IPS-20b (cell line): ENCODE results near the gene SPTB.

Experiments used
- H3K27ac ChIP-seq: one replicate; pipeline ENCODE4 v1.5.1; 2013; ENCODE audit warnings: low read length
- H3K27me3 ChIP-seq: 2 replicates; pipeline ENCODE4 v1.6.1; 2013; ENCODE audit warnings: mild to moderate bottlenecking, low read length, inconsistent platforms; ENCODE audit not compliant: insufficient read depth
- H3K36me3 ChIP-seq: 2 replicates; pipeline ENCODE4 v1.6.1; 2013; ENCODE audit warnings: low read depth, mild to moderate bottlenecking, inconsistent platforms, low read length, moderate library complexity; ENCODE audit not compliant: insufficient read depth
- H3K4me1 ChIP-seq: 2 replicates; pipeline ENCODE4 v1.6.1; 2013; ENCODE audit warnings: mild to moderate bottlenecking, control low read depth, inconsistent platforms, low read length, moderate library complexity; ENCODE audit not compliant: insufficient read depth
- H3K4me3 ChIP-seq: 2 replicates; pipeline ENCODE4 v1.5.1; 2013; ENCODE audit warnings: mild to moderate bottlenecking, low read length, inconsistent platforms
- H3K9ac ChIP-seq: 2 replicates; pipeline ENCODE4 v1.6.1; 2013; ENCODE audit warnings: low read depth, mild to moderate bottlenecking, inconsistent platforms, low read length, moderate library complexity
- H3K9me3 ChIP-seq: 2 replicates; pipeline ENCODE4 v1.6.1; 2013; ENCODE audit warnings: mild to moderate bottlenecking, low read depth, low read length, inconsistent platforms; ENCODE audit not compliant: insufficient read depth

The SPTB gene

DNA sequence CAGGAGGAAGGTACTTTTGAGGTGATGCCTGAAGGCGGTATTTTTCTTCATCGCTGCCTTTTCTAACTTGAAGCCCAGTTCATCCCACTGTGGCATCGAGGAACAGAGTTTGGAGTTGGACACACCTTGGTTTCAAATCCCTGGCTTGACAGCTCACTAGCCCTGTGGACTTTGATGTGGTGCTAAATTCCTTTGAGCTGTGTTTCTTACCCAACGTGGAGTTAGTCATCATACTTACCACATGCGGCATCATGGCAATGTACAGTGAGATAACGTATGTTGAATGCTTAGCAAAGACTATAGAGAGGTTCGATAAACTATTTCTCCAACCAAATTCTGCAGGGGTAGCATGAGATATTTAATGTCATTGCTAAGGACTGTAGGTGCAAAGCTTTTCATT is 172.0 kb downstream of the SPTB start:
- H3K9ac ChIP-seq, result peak overlapping the region; percentile 43; the same call in 1 of the 2 replicates
- H3K36me3 ChIP-seq, result peaks cover 12% of the 10 kb centered on the region; the same call in 1 of the 2 replicates
- H3K27ac ChIP-seq, result no peak overlapping the region
- peaks cover 2% of the 10 kb centered on the region; the same call in 1 of the 2 replicates for H3K9me3 ChIP-seq
- H3K4me3 ChIP-seq, result peak overlapping the region; percentile 84
- H3K4me1 ChIP-seq, result peaks cover 47% of the 10 kb centered on the region
- peaks cover 26% of the 10 kb centered on the region for H3K27me3 ChIP-seq

DNA sequence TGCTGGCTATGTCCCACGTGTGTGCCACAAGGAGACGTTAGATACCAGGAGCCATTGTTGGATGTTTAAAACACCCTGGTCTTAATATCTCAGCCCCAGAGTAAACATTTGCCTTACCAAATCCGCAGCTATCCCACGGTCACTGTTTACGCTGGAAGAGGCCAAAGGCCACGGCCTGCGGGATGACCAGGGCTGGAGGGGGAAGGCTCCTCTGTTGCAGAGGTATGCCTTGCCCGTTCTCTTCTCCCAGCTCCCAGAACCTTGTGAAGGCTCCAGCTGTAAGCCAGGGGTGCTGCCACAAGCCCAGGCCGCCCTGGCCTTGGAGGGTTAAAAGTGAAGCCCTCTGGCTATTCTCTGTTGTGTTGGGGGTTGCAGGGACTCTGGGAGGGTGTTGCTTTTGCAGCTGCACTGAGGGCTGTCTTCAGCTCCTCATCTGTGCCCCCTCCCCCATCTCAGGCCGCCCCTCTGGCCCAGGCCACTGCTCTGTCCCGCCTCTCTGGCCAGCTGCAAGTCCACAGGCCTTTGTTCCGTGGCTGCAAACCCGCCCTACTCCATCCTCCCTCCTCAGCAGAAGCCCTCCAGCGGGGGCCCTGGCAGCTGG is 173.0 kb downstream of the SPTB start:
- Histone ChIP-seq H3K4me1 (peaks cover 55% of the 10 kb centered on the region), H3K9me3 (no peaks in the 10 kb centered on the region), H3K36me3 (peaks cover 9% of the 10 kb centered on the region; the same call in 1 of the 2 replicates), H3K27me3 (peaks cover 30% of the 10 kb centered on the region), H3K9ac (peak overlapping the region; percentile 82; the same call in 1 of the 2 replicates), H3K4me3 (peak overlapping the region; percentile 84), H3K27ac (no peak overlapping the region)

DNA sequence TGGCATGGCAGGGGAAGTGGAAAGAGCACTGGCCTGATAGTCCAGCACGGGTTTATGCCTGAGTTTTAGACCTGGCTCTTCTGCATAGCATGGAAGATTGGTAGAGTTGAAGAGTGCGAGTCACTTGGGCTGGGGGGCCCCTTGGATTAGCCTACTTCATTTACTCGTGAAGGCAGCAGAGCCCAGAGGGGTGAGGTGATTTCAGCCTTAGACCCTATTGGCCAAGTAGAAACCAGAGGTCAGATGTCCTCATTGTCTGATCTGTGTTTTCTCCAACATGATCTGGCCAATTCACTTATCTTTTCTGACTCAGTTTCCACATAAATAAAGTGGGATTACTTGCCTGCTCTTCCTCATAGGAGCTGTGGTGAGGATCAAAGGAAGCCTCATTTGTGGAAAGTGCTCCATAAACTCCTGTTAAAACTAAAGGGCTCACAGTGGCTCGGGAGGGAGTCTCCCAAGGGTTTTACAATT is 173.6 kb downstream of the SPTB start:
- peak overlapping the region; percentile 82; the same call in 1 of the 2 replicates for H3K9ac ChIP-seq
- H3K27me3 ChIP-seq, result peaks cover 30% of the 10 kb centered on the region
- peaks cover 9% of the 10 kb centered on the region; the same call in 1 of the 2 replicates for H3K36me3 ChIP-seq
- H3K9me3 ChIP-seq, result no peaks in the 10 kb centered on the region
- peaks cover 57% of the 10 kb centered on the region for H3K4me1 ChIP-seq
- H3K4me3 ChIP-seq, result peak overlapping the region; percentile 84
- no peak overlapping the region for H3K27ac ChIP-seq

DNA sequence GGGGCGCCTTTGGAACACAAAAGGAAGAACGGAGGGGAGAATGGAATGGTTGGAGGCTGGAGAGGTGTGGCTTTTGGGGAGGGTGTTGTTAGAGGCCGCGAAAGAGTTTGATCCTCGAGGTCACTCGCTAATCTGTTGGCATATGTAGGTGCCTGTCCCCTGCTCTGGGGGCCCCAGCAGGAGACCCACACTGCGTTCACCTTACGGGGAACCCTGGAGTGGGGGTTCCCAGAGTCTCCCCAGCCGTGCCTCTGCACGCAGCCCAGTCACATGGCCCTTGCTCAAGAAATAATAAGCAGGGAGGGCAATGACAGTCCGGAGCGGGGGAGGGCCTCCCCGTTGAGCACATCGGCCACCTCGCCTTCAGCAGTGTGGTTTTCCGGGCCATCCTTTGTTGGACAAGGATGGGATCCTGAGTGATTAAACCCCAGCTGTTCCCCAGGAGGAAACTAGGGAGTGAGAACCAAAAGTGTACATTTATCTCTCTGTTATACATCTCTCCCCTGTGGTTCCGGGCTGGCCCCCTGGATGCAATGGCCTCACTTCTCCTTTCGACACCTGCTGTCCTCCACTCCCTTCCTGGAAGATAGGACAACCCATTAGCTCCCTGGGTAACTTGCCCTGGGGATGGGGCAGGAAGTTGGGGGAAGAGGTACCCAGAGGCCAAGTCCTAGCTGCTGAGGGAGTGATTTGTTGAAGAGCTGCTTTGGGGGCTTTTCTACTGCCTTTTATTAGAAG is 174.2 kb downstream of the SPTB start:
- H3K27ac ChIP-seq, result no peak overlapping the region
- H3K36me3 ChIP-seq, result peaks cover 9% of the 10 kb centered on the region; the same call in 1 of the 2 replicates
- no peaks in the 10 kb centered on the region for H3K9me3 ChIP-seq
- peak overlapping the region; percentile 84 for H3K4me3 ChIP-seq
- peaks cover 30% of the 10 kb centered on the region for H3K27me3 ChIP-seq
- peak overlapping the region; percentile 82; the same call in 1 of the 2 replicates for H3K9ac ChIP-seq
- H3K4me1 ChIP-seq, result peaks cover 60% of the 10 kb centered on the region

DNA sequence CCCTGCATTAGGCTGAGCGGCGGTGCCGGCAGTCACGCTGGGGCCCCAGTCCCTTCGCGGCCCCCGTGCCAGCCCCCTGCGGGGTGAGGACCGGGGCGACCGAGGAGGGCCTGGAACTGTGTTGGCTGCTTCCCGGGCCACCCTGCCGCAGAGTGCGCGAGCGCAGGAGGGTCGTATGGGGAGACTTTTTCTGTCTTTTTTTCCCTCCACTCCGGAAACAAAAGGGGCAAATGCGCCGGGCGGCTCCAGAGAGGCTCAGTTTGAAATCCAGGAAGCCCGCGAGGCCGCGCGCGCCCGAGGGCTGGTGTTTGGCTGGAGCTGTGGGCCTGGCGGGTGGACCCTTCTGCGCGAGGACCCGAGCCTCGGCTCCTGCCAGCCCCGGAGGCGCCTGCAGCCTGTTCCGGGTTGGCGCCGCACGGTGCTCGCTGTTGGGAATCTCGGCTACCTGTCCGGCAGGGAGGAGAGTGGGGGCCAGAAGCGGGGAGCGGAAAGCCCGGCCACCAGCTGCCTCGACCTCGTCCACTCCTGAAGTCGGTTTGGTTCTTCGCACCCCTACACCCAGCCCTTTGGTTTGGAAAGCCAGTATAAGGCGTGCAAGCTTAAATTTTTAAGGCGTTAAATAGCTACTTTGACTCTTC is 174.8 kb downstream of the SPTB start:
- H3K27ac ChIP-seq, result no peak overlapping the region
- peaks cover 5% of the 10 kb centered on the region; the same call in 1 of the 2 replicates for H3K36me3 ChIP-seq
- no peaks in the 10 kb centered on the region for H3K9me3 ChIP-seq
- peaks cover 30% of the 10 kb centered on the region for H3K27me3 ChIP-seq
- peaks cover 63% of the 10 kb centered on the region for H3K4me1 ChIP-seq
- H3K4me3 ChIP-seq, result peak overlapping the region; percentile 84
- peak overlapping the region; percentile 82; the same call in 1 of the 2 replicates for H3K9ac ChIP-seq

DNA sequence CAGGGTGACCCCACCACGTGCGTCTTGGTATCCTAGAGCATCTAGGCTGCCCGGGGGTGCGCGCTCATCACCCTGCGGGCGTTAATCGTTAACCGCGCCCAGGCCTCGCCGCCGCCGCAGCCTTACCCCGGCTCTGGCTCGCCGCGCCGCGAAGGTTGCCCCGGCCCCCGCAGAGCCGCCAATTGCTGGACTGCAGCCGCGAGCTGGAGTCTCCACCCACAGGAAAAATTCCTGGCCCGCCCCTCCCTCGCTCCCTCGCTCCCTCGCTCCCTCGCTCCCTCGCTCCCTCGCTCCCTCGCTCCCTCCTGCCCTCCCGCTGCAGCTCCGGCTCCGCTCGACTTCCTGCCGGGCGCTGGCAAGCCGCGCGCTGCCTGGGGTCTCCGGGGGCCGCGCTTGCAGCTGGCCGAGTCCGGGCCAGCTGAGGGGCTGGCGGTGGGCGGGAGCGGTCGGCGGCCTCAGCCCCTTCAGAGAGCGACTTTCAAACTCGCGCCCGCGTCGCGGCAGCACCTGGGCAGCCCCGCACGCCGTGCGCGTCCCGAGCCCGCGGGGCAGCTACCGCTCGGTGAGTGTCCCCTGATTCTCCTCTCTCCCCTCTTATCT is 175.5 kb downstream of the SPTB start, which contains the start of gene PLEKHG3:
TSS of gene PLEKHG3 (plus strand) at position 282 of the 600 bp plus-strand sequence. CDS start 23,208 bp downstream, outside the sequence.
- H3K9me3 ChIP-seq, result no peaks in the 10 kb centered on the region
- peak within 1 kb of the TSS; percentile 84 for H3K4me3 ChIP-seq
- H3K4me1 ChIP-seq, result peaks cover 57% of the 10 kb centered on the region
- peak within 1 kb of the TSS; percentile 82 for H3K9ac ChIP-seq
- no peak within 1 kb of the TSS for H3K27ac ChIP-seq
- no peaks in the 10 kb centered on the region for H3K36me3 ChIP-seq
- H3K27me3 ChIP-seq, result peaks cover 30% of the 10 kb centered on the region

DNA sequence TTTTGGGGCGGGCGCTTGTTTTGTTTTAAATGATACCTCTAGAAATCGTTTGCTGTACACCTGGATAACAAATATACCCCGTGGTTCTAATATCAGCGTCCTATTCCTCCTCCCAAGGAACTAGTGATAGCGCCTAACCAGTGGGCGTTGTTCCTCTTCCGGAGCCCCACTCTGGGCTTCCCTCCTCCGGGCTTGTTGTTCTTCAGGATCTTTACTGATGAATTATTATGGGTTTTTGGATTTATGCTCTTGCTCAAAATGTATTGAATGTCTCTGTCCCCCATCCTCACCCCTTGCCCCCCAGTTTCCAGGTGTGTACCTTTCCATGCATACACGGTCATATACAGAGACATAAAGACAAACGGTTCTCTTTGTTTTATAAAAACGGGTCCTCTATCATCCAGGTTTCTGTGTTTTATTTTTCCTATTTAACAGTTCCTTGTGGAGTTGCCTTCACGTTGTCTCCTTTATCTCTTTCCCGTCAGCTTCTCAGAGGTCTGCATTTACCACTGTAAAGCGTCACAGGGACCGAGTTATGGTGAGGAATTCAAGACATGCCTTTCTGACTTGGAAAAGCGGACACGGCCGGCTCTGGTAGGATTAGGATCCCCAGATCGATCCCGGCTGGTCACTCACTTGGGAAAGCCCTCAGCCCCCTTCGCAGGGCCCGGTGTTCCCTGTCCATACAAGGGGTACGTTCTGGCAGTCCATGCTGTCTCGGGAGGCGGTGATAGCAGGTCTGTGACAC is 176.1 kb downstream of the SPTB start:
- H3K4me3 ChIP-seq, result peak overlapping the region; percentile 84
- no peaks in the 10 kb centered on the region for H3K36me3 ChIP-seq
- H3K9me3 ChIP-seq, result no peaks in the 10 kb centered on the region
- H3K27ac ChIP-seq, result no peak overlapping the region
- peaks cover 50% of the 10 kb centered on the region for H3K4me1 ChIP-seq
- peak overlapping the region; percentile 81 for H3K9ac ChIP-seq
- H3K27me3 ChIP-seq, result peaks cover 30% of the 10 kb centered on the region

DNA sequence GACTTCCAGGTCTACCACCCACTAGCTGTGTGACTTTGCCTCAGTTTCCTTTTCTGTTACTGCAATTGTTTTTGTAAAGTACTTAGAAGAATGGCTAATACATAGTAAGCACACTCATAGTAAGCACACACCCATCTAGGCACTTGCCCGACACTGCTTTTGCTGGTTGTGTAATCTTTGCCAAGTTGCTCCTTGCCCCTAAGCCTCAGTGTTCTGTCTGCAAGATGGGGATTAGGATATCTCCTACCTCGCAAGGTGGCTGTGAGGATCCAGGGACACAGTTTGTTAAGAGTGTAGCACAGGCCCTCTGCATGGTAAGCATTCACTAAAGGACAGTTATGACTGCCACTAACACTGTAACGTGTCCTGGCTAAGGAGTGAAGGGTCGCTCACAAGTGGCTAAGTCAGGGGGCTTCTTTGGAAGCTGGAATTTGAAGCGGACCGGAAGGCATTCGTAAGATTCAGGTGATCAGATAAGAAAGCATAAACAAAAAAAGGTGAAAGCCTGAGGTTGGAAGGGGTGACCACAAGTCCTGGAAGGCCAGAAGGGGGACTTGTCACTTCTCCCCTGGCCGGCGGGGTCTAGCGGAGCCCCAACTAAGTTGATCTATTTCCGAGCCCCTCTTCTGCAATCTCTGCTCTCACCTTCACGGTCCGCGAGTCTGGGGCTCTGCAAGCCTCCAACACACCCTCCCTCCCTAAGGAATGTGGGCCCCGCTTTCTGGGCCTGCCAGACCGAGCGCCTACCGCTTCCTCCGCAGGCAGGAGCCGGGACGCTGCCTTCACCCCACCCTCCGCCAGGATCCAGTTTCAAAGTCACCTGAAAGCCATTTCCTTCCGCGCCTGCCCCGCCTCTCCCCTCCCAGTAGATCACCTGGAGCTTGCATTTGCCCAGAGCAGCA is 177.0 kb downstream of the SPTB start:
- Histone ChIP-seq H3K9me3 (no peaks in the 10 kb centered on the region), H3K4me3 (peak overlapping the region; percentile 84), H3K27me3 (peaks cover 35% of the 10 kb centered on the region), H3K36me3 (no peaks in the 10 kb centered on the region), H3K9ac (peak overlapping the region; percentile 81; the same call in 1 of the 2 replicates), H3K4me1 (peaks cover 52% of the 10 kb centered on the region), H3K27ac (no peak overlapping the region)

DNA sequence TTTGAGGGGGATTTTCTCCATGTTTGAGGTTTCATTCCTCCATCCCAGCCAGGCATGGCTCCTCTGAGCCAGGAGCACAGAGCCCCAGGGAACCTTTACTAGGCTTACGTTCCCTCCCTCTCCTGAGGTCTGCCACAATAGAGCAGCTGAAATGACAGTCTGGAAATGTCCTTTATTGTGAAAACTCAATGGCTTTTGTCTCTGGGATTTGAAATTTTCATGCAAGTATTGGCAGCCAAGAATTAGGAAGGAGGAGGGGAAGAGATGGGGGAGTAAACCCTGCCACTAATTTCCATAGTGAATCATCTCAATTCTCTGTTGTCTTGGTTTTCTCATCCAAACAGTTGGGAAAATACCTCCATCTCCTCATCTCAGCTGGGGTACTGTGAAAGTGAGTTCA is 178.0 kb downstream of the SPTB start:
- peak overlapping the region; percentile 84; the same call in 1 of the 2 replicates for H3K4me3 ChIP-seq
- H3K9ac ChIP-seq, result peak overlapping the region; percentile 3; the same call in 1 of the 2 replicates
- H3K27ac ChIP-seq, result no peak overlapping the region
- H3K27me3 ChIP-seq, result peaks cover 35% of the 10 kb centered on the region
- H3K36me3 ChIP-seq, result no peaks in the 10 kb centered on the region
- no peaks in the 10 kb centered on the region for H3K9me3 ChIP-seq
- peaks cover 41% of the 10 kb centered on the region for H3K4me1 ChIP-seq

DNA sequence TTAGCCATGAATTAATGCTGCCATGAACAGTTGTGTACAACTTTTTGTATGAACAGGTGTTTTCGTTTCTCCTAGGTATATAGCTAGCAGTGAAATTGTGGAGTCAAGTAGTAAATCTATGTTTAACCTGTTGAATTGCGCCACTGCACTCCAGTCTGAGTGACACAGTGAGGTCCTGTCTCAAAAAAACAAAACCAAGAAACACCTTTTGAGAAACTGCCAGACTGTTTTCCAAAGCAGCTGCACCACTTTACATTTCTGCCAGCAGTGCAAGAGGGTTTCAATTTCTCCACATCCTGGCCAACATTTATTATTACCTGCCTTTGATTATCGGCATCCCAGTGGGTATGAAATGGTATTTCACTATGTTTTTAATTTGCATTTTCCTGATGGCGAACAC is 178.8 kb downstream of the SPTB start:
- H3K27me3 ChIP-seq, result peaks cover 28% of the 10 kb centered on the region
- no peak overlapping the region for H3K27ac ChIP-seq
- no peak overlapping the region; the same call in 1 of the 2 replicates for H3K9ac ChIP-seq
- peaks cover 37% of the 10 kb centered on the region for H3K4me1 ChIP-seq
- peak overlapping the region; percentile 84 for H3K4me3 ChIP-seq
- H3K9me3 ChIP-seq, result no peaks in the 10 kb centered on the region
- H3K36me3 ChIP-seq, result no peaks in the 10 kb centered on the region
